GM10847 (cell line): Measurements from ENCODE around the gene NUMA1.

Source experiments
- POLR2A ChIP-seq: IDR thresholded peaks from 2 replicates; pipeline ENCODE4 v1.6.1; 2011; ENCODE audit not compliant: insufficient read length; ENCODE audit errors: extremely low read depth

NUMA1 gene

DNA sequence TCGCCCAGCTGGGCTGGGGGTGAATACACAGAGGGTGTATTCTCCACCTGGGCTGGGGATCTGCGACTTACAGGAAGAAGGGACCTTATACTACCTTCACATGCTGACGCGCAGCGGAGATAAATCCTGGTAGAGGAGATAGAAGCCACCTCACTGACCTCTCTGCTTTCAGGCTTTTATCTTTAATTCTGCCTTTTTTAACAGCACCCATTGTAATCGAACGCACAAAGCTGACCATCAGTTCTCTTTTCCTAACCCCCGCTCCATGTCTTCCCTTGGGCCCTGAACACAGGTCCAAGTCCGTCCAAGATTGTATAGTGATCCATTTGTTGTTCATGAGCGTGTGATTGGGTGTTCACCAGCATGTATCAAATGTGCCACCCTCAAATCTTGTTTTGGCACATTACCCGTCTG, 23.4 kb upstream of the NUMA1 start:
- TF ChIP-seq POLR2A = no peak

DNA sequence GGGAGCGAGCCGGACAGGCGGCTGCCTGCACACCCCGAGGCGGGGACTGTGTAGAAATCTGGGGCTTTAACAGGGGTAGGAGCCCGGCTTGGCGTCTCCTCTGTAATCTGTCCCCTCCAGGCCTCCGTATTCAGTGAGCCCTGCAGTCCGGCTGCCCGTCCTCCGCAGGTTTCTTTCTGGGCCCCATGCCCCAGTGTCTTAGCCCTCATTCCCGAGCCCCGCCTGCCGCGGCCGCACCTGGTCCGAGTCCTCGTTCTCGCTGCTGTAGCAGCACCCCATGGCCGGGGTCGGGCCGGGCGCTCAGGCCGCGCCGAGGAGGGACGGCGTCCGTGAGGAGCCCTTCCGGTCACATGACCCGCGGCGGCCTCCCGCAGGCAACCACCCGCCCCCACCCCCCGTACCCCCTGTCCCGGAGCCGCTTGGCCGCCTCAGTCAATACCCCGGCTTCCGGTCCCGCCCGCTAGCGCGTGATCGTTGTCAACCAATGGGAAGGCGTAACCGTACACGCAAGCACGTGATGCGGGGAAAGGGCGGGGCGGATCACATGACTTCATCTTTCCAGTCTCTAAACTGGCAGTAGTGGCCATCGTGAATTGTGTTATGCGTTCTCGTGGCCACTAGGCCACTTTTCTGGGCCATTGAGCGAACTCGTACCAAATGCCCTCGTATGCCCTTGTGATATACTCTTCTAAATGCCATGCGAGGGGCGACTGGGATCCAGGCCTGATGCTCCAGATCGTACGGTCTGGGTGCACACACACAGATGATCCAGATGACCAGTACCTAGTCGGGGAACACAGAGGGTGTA, 22.8 kb upstream of the NUMA1 start, which contains the start of gene LAMTOR1:
Gene LAMTOR1 (minus strand): TSS at position 352 of the 808 bp plus-strand sequence. CDS start 73 bp downstream, at position 279.
- peak; percentile 80 for TF ChIP-seq POLR2A

DNA sequence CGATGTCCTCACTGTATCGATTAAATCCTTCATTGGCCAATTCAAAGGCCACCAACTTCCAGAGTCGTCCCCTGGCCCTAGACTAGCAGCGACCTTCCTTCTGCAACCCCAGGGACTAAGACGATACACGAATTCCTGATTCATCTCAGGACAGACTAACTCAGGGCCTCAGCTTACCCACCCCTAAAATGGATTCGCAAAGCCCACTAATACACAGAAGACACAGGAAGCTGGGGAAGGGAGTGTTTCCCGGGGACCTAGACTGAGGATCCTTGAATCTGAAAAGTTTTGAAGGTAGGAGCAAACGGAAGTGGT, 22.2 kb upstream of the NUMA1 start:
- TF ChIP-seq POLR2A = no peak

- TF ChIP-seq POLR2A = no peak
Measured at GRCh38 chr11:72102162-72102561, 21.8 kb upstream of the NUMA1 start.

GRCh38 chr11:72100462-72100861, 20.1 kb upstream of the NUMA1 start:
- TF ChIP-seq POLR2A = no peak

GRCh38 chr11:72100009-72100408, 19.7 kb upstream of the NUMA1 start:
- TF ChIP-seq POLR2A = no peak

GRCh38 chr11:72098741-72099140, 18.4 kb upstream of the NUMA1 start:
- TF ChIP-seq POLR2A = no peak

- TF ChIP-seq POLR2A = no peak
Measured at GRCh38 chr11:72091292-72091691, 10.9 kb upstream of the NUMA1 start.

GRCh38 chr11:72088076-72088808, 7.9 kb upstream of the NUMA1 start:
- TF ChIP-seq POLR2A = no peak

GRCh38 chr11:72085621-72086351, 5.4 kb upstream of the NUMA1 start:
- TF ChIP-seq POLR2A = no peak

DNA sequence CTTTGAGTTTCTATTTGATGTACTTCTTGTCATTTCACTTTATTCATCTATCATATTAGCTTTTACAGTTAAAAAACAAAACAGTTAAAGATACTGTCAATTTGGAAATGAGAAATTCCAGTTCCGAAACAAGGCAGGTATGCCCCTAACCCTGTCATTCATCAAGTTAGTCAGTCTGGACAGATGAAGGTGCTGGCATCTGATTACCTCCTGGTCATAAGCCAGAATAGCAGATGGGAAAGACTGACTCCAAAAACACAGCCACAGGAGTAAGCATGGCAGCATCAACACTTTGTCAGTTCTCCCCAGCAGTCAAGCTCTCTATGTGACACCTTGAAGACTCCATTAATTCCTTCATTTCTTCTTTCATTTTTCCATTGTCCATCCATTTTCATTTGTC, 4.6 kb upstream of the NUMA1 start:
- no peak for TF ChIP-seq POLR2A

GRCh38 chr11:72084076-72084475, 3.7 kb upstream of the NUMA1 start:
- TF ChIP-seq POLR2A = no peak

- no peak for TF ChIP-seq POLR2A
Measured at GRCh38 chr11:72083414-72083813, 3.1 kb upstream of the NUMA1 start.

DNA sequence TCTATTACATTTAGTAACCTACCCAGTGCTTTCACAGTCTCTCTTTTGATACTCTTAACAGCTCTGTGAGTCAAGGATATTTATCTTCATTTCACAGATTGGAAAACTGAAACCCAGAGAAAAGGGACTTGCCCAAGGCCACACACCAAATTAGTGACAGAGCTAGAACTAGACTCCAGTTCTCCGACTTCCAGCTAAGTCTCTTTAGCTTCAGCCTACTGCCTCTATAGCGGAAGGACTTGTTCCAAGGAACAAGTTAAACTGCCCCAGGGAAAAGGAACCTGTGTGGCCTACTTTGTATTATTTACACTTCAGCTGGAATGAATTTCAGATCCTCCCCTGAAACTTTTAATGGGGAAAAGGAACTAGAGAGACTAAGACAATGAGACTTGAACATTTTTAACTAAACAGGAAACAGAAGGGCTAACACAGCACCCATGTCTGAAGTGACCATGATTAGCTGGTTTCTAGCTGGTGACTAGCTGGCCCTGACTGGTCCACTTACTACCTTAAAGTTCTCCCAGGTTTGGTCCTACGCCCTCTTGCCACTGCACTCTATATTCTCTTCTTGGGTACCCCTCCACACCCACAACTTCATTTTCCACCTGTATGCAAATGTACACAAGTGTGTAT, 1.6 kb upstream of the NUMA1 start:
- TF ChIP-seq POLR2A = no peak

- TF ChIP-seq POLR2A = no peak
Measured at GRCh38 chr11:72081184-72081644, 872 bp upstream of the NUMA1 start.
